GM10266 (cell line): ENCODE data around the gene ACVRL1.

Source experiments
- DNase-seq: peaks from one replicate; pipeline ENCODE4 v3.0.0; 2012; ENCODE audit errors: extremely low spot score
- TF ChIP-seq, protein P1 (sequence below): IDR thresholded peaks from 2 replicates; pipeline ENCODE4 v1.5.1; 2012; ENCODE audit warnings: mild to moderate bottlenecking, low read depth; ENCODE audit not compliant: control insufficient read depth, insufficient read depth; ENCODE audit errors: missing control alignments

The ACVRL1 gene

DNA sequence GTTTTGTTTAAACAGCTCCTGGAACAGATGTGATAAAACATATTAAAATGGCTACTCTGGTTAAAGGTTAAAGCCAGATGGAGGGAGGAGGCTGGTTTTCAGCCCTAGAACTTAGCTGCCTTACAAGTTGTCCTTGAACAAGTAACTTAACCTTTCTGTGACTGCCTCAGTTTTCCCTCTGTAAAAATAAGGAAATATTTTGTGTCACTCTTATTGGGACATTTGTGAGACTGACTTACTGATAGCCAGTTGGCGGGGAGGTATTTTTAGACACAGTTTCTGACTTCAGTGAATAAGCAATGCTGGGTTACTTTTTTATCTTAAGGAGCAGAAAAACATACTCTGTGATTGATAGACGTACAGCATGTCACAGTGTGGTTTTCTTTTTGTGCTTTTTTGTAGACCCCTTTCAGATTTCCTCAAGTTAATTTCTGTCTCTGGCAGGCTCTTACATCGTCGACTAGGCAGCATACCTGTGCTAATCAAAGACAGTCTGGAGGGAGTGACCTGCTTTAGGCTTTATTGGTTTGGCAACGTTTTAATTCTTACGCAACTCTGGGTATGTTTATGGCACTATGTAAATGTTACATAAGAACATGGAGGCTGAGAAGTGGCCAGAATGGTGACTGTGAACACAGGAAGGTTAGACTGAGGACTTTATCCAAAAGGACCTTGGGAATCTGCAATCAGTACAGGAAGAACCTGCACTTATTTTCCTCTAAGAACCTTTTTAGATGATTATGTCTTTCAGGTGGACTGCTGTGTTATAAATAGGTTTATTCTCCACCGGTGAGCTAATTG is 47.5 kb downstream of the ACVRL1 start:
- DNase-seq: no peak

DNA sequence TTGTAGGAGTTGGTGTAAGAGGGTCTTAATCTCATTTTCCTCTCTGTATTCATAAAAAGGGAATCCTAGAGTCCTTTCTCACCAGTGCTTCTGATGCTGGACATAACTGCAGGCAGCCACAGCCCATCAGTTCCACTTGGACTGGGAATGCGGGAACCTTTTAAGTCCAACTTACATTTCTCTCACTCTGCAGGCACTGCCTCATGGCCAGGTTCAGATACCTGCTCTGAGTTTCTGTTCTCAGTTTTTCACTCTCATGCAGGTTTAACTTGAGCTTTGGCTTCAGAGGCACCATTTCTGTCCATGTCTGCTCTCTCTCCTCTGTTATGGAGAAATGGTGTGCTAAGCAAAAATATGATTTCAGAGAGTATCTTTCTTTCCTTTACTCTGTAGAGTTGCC is 48.4 kb downstream of the ACVRL1 start:
- TF ChIP-seq, protein P1, sequence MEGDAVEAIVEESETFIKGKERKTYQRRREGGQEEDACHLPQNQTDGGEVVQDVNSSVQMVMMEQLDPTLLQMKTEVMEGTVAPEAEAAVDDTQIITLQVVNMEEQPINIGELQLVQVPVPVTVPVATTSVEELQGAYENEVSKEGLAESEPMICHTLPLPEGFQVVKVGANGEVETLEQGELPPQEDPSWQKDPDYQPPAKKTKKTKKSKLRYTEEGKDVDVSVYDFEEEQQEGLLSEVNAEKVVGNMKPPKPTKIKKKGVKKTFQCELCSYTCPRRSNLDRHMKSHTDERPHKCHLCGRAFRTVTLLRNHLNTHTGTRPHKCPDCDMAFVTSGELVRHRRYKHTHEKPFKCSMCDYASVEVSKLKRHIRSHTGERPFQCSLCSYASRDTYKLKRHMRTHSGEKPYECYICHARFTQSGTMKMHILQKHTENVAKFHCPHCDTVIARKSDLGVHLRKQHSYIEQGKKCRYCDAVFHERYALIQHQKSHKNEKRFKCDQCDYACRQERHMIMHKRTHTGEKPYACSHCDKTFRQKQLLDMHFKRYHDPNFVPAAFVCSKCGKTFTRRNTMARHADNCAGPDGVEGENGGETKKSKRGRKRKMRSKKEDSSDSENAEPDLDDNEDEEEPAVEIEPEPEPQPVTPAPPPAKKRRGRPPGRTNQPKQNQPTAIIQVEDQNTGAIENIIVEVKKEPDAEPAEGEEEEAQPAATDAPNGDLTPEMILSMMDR: no peak
- DNase-seq: no peak

More for the DNA sequence above, 47.5 kb downstream of the ACVRL1 start:
- TF ChIP-seq, protein P1: no peak

DNA sequence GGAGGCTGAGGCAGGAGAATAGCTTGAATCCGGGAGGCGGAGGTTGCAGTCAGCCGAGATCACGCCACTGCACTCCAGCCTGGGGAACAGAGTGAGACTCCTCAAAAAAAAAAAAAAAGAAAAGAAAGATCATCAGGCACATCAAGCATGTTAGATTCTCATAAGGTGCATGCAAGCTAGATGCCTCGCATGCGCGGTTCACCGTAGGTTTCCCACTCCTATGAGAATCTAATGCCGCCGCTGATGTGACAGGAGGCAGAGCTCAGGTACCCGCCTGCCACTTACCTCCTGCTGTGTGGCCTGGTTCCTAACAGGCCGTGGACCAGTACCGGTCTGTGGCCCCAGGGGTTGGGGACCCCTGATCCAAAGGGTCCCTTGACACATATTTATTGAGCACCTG is 51.2 kb downstream of the ACVRL1 start:
- TF ChIP-seq, protein P1: no peak
- no peak for DNase-seq

DNA sequence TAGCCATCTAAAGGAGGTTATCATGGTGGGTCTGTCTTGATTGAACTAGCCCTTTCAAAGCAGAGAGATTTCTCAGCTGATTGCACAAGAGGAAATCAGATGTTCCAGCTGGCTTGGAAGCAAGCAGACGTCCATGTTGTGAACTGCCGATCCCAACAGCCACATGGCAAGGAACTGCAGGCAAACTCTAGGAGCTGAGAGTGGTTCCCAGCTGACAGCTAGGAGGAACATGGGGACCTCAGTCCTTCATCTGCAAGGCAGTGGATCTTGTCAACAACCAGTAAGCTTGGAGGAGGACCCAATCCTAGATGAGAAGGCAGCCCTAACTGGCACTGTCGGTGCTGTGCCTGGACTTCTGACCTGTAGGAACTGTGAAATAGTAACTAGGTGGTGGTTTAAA is 51.9 kb downstream of the ACVRL1 start:
- TF ChIP-seq, protein P1: no peak
- DNase-seq: no peak

DNA sequence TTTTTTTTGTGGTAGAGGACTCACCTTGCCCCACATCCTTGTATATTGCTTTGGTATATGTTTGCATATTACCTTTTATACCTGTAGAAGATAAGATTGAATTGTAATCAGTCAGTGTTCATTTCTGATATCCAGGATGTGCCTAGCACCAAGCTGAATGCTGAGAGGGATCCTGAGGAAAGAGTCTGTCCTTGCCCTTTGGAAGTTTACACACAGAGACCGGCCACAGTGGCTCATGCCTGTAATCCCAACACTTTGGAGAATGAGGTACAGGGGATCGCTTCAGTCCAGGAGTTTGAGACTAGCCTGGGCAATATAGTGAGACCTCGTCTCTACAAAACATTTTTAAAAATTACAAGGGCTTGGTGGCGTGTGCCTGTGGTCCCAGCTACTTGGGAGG is 52.6 kb downstream of the ACVRL1 start:
- DNase-seq: no peak
- TF ChIP-seq, protein P1: no peak

DNA sequence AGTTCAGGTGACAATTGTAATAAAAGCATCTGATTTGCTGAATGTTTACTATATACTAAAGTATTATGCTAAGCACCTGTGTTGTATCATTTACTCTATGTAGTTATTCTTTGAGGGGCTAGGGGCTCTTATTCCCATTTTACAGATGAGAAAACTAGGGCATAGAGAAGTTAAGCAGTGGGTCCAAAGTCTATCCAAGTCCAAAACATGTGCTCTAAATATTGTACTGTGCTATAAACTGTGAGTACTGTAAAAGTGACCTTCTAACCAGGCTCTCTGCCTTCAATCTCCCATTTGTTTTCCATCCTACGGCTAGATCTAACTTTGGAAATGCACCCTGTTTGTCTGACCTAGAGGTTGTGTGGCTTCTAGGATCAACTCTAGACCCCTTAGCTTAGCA is 53.2 kb downstream of the ACVRL1 start:
- TF ChIP-seq, protein P1: no peak
- DNase-seq: no peak

DNA sequence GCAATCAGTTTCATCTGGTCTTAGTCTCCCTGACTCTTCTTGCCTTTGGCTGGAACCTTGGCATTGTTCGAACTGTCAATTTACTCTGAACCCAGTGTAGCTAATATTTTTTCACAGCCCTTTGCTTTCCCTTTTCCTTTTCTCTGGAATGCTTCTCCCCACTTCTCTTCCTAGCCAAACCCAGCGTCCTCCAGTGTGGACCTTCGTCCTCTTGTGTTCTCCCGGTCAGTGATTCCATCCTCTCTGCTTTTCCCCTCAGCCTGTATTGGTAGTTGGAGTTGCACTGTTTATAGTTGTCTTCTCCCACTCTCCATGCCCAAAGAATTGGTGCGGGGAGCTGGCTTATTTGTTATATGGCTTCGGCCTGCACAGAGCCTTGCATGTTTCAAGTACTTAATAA is 53.6 kb downstream of the ACVRL1 start:
- TF ChIP-seq, protein P1: no peak
- DNase-seq: no peak
